Stimulated activated naive B cell treated with anti-CD40 and anti-IgM and Interleukin-4, amounts not matched to agents 10 μg/mL and 1 μg/mL and 100 μg/mL, for 72 hours (primary cell): ENCODE measurements around the gene GSTT2B.
"Not testable (repeated sequence)": the region's sequence is repeated elsewhere in the genome, so short reads cannot be mapped to it uniquely, and the experiment has no call there.

Experiments
- ATAC-seq, 2 donors: fragments of 150-1000 bp; cut with Tn5 transposase; replicated peaks; 2 replicates each; pipeline ENCODE4 v1.10.0; 2021; ENCODE audit warnings: moderate library complexity in 1 of 2
- DNase-seq: peaks from one replicate; pipeline ENCODE4 v3.0.0; 2021
- H3K27ac Mint-ChIP-seq: one replicate; pipeline ENCODE4 v1.8.0; 2022; ENCODE audit warnings: mild to moderate bottlenecking, mixed read lengths
- H3K27me3 Mint-ChIP-seq, 2 donors: one replicate each; pipeline ENCODE4 v1.8.0; 2022; ENCODE audit warnings: mixed read lengths in 2 of 2
- H3K36me3 Mint-ChIP-seq, 2 donors: one replicate each; pipeline ENCODE4 v1.8.0; 2022; ENCODE audit warnings: mixed read lengths in 2 of 2, mild to moderate bottlenecking in 1 of 2
- H3K4me1 Mint-ChIP-seq, 2 donors: one replicate each; pipeline ENCODE4 v1.8.0; 2022; ENCODE audit warnings: mixed read lengths in 2 of 2, mild to moderate bottlenecking in 1 of 2
- H3K4me3 Mint-ChIP-seq, 2 donors: one replicate each; pipeline ENCODE4 v1.8.0; 2022; ENCODE audit warnings: mild to moderate bottlenecking in 2 of 2, mixed read lengths in 2 of 2, moderate library complexity in 1 of 2
- H3K9me3 Mint-ChIP-seq, 2 donors: one replicate each; pipeline ENCODE4 v1.8.0; 2022; ENCODE audit warnings: mixed read lengths in 2 of 2, mild to moderate bottlenecking in 1 of 2

Gene GSTT2B

GRCh38 chr22:23970816-23971486 lies 10.0 kb upstream of the GSTT2B start:
- no peak overlapping the region for H3K27ac Mint-ChIP-seq
- H3K27me3 Mint-ChIP-seq: no peaks in the 10 kb centered on the region
- H3K4me1 Mint-ChIP-seq: peaks cover 17 to 23% of the 10 kb centered on the region in 2 donors
- no peaks in the 10 kb centered on the region for H3K9me3 Mint-ChIP-seq
- H3K36me3 Mint-ChIP-seq: peaks cover 22 to 29% of the 10 kb centered on the region in 2 donors
- no peak overlapping the region for H3K4me3 Mint-ChIP-seq
- DNase-seq (no peak), ATAC-seq (no peak)

- H3K27me3 Mint-ChIP-seq: no peaks in the 10 kb centered on the region
- H3K4me3 Mint-ChIP-seq: peak overlapping the region in 1 of 2 donors; percentile 4
- ATAC-seq (no peak), DNase-seq (no peak)
- H3K9me3 Mint-ChIP-seq: no peaks in the 10 kb centered on the region
- peaks cover 22 to 29% of the 10 kb centered on the region in 2 donors for H3K36me3 Mint-ChIP-seq
- no peak overlapping the region for H3K27ac Mint-ChIP-seq
- H3K4me1 Mint-ChIP-seq: peaks cover 17 to 23% of the 10 kb centered on the region in 2 donors
Measured at GRCh38 chr22:23970201-23970641, 9.2 kb upstream of the GSTT2B start.

DNA sequence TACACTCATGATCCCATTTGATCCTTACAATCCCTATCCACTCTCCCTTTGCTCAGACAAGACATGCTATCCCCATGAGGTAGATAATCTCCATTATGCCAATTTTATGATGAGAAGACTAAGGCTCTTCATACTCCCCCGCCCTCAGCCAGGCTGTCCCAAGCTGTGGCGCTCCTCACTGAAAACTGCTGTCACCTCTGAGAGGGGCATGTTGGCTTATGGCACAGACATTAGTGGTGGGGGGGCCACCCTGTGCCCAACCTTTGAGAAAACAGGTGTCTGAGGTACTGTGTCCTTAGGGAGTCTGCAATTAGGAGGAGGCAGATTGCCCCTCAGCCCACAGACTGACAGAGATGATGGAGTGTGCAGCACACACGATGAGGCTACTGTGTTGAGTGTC lies 8.1 kb upstream of the GSTT2B start:
- no peak overlapping the region for H3K4me3 Mint-ChIP-seq
- ATAC-seq (no peak), DNase-seq (no peak)
- no peaks in the 10 kb centered on the region for H3K9me3 Mint-ChIP-seq
- H3K27me3 Mint-ChIP-seq: no peaks in the 10 kb centered on the region
- H3K27ac Mint-ChIP-seq: peak overlapping the region; percentile 27
- peaks cover 17 to 23% of the 10 kb centered on the region in 2 donors for H3K4me1 Mint-ChIP-seq
- H3K36me3 Mint-ChIP-seq: peaks cover 22 to 29% of the 10 kb centered on the region in 2 donors

GRCh38 chr22:23966568-23966967 lies 5.6 kb upstream of the GSTT2B start, which contains the start of gene DDTL:
Gene DDTL, plus strand, starts transcription at chr22:23966888. Its CDS starts 27 bp downstream, at chr22:23966915.
- peaks cover 13 to 18% of the 10 kb centered on the region in 2 donors for H3K4me1 Mint-ChIP-seq
- not testable (repeated sequence) for H3K27me3 Mint-ChIP-seq, DNase-seq, H3K4me3 Mint-ChIP-seq, H3K9me3 Mint-ChIP-seq, H3K27ac Mint-ChIP-seq
- peaks cover 18 to 25% of the 10 kb centered on the region in 2 donors for H3K36me3 Mint-ChIP-seq
- ATAC-seq: peak; percentile 95 to 98

DNA sequence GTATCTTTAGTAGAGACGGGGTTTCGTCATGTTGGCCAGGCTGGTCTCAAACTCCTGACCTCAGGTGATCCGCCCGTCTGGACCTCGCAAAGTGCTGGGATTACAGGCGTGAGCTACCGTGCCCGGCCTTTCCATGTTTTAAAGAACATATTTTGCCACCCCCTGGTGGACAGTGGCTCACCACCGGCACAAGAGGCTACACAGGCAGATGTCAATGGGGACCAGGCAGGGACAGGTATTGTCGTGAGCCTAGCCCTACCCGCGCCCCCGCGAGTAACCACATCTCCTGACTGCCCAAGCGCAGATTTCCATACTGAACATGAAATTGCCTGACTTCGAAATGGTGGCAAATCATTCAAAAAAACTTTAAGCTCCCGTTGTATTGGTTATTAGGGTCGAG lies 5.1 kb upstream of the GSTT2B start:
- H3K27ac Mint-ChIP-seq, H3K4me3 Mint-ChIP-seq: not testable (repeated sequence)
- peak; percentile 70 for ATAC-seq

DNA sequence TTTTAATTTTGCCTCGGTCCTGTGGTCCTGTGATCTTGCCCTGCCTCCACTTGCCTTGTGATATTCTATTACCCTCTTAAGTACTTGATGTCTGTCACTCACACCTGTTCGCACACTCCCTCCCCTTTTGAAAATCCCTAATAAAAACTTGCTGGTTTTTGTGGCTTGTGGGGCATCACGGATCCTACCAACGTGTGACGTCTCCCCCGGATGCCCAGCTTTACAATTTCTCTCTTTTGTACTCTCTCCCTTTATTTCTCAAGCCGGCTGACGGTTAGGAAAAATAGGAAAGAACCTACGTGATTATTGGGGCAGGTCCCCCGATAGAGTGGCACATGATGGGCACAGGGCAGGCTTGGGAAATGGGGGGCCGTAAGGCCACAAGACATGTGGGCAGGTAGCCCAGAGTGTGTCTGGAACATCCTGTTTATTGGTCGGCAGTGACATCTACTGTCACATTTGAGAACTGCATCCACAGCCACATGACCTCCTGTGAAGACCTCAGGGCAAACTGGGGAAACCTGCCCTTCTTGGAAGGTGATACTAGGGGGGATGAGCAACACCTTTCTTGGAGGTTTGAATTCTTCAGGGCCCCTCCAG lies 4.6 kb downstream of the GSTT2B start:
- DNase-seq (peak; percentile 70), ATAC-seq (peak; percentile 92 to 95)
- not testable (repeated sequence) for H3K27me3 Mint-ChIP-seq, H3K36me3 Mint-ChIP-seq, H3K9me3 Mint-ChIP-seq, H3K4me1 Mint-ChIP-seq
- Mint-ChIP-seq H3K27ac (peak overlapping the region; percentile 15), H3K4me3 (peak overlapping the region in 1 of 2 donors; percentile 44)

More for the DNA sequence above, 5.1 kb upstream of the GSTT2B start:
- not testable (repeated sequence) for H3K27me3 Mint-ChIP-seq, DNase-seq, H3K9me3 Mint-ChIP-seq
- Mint-ChIP-seq H3K4me1 (peaks cover 13 to 14% of the 10 kb centered on the region in 2 donors), H3K36me3 (peaks cover 18 to 21% of the 10 kb centered on the region in 2 donors)

- ATAC-seq, H3K27ac Mint-ChIP-seq, H3K36me3 Mint-ChIP-seq, H3K4me1 Mint-ChIP-seq, DNase-seq, H3K4me3 Mint-ChIP-seq, H3K27me3 Mint-ChIP-seq, H3K9me3 Mint-ChIP-seq: not testable (repeated sequence)
Measured at GRCh38 chr22:23955886-23956285, 5.1 kb downstream of the GSTT2B start.

DNA sequence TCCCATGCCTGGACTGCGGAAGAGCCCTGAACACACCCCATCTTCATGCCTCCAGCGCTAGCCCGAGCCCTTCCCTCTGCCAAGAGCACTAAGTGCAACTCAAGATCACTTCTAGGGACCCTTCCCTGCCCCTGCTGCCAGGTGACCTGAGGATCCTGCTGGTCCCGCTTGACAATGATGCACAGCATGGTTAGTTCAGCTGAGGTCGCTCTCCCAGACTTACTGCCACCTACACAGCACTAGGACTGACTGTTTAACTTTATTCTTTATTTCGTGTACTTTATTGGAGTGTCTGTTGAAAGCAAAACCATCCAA lies 6.0 kb downstream of the GSTT2B start:
- not testable (repeated sequence) for H3K9me3 Mint-ChIP-seq, ATAC-seq, H3K4me3 Mint-ChIP-seq, H3K27me3 Mint-ChIP-seq, H3K36me3 Mint-ChIP-seq, H3K27ac Mint-ChIP-seq, DNase-seq, H3K4me1 Mint-ChIP-seq

DNA sequence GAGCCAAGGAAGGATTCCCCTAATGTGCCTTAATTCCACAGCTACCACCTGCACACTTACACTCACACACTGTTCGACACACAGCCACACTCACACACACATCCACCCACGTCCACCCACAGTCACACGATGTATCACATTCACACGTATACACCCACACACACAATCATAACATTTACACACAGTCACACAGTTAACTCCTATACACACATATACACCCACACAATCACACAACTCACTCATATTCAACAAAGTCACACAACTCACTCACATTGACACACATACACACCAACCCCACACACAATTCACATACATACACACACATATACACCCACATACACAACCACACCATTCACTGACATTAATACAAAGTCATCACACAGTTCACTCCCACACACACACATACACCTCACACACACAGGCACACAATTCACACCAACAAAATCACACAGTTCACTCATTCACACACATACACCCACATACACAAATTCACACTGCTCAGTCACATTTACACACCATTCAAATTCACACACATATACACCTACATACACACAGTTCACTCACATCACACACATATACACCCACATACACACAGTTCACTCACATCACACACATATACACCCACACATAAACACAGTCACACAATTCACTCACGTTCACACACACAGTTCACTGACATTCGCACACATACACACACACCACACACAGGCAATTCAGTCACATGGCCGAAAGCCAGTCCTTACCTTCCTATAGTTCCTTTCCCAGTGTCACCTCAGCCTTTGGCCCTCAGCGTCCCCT lies 6.6 kb downstream of the GSTT2B start:
- not testable (repeated sequence) for DNase-seq, H3K9me3 Mint-ChIP-seq, H3K36me3 Mint-ChIP-seq, H3K27me3 Mint-ChIP-seq, ATAC-seq, H3K27ac Mint-ChIP-seq, H3K4me1 Mint-ChIP-seq, H3K4me3 Mint-ChIP-seq

DNA sequence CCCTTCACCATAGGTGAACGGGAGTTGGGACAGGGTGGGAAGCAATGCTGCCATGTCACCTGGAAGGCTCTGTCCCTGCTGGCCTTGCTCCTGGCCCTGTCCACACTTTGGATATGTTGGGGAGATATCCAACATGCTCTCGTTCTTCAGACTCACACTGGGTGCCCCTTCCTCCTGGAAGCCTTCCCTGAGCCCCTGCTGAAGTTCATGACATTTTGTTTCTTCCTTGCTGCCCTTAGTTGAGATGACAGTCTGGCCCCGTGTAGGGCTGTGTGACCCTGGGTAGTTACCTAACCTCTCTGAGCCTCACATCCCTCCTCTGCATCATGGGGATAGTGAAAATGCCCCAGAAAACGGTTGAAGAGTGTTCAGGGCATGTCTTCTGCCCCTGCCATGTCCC lies 7.5 kb downstream of the GSTT2B start:
- H3K36me3 Mint-ChIP-seq, H3K4me1 Mint-ChIP-seq, H3K27ac Mint-ChIP-seq, H3K9me3 Mint-ChIP-seq, ATAC-seq, H3K4me3 Mint-ChIP-seq, H3K27me3 Mint-ChIP-seq, DNase-seq: not testable (repeated sequence)

- H3K27ac Mint-ChIP-seq, H3K4me3 Mint-ChIP-seq: not testable (repeated sequence)
Measured at GRCh38 chr22:23952794-23953405, 8.1 kb downstream of the GSTT2B start.

DNA sequence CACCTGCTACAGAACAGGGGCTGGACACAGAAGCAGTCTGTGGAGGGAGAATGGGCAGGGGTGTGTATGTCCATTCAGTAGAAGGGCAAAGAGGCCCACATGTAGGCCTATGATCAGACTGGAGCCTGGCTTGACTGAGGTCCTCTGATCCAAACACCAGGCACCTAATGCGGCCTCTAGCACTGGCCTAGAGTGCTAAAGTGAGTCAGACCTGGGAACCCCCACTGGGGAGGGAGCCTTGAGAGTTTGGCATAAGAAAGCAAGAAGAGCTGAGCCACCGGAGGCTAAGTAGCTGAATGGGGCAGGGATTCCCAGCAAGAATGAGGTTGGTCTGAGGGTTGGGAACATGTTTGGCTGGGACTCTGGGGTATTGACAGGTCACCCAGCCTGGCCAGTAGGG lies 9.6 kb downstream of the GSTT2B start:
- not testable (repeated sequence) for DNase-seq, H3K36me3 Mint-ChIP-seq, H3K4me1 Mint-ChIP-seq, H3K9me3 Mint-ChIP-seq, H3K27ac Mint-ChIP-seq, H3K4me3 Mint-ChIP-seq, ATAC-seq, H3K27me3 Mint-ChIP-seq

More at GRCh38 chr22:23952794-23953405, 8.1 kb downstream of the GSTT2B start:
- not testable (repeated sequence) for H3K4me1 Mint-ChIP-seq, ATAC-seq, H3K36me3 Mint-ChIP-seq, H3K9me3 Mint-ChIP-seq, H3K27me3 Mint-ChIP-seq, DNase-seq

- ATAC-seq, H3K4me3 Mint-ChIP-seq, H3K4me1 Mint-ChIP-seq, H3K27me3 Mint-ChIP-seq, DNase-seq, H3K9me3 Mint-ChIP-seq, H3K36me3 Mint-ChIP-seq, H3K27ac Mint-ChIP-seq: not testable (repeated sequence)
Measured at GRCh38 chr22:23949764-23950163, 11.2 kb downstream of the GSTT2B start.

- H3K4me1 Mint-ChIP-seq, H3K4me3 Mint-ChIP-seq, H3K9me3 Mint-ChIP-seq, H3K27ac Mint-ChIP-seq, H3K27me3 Mint-ChIP-seq, DNase-seq, H3K36me3 Mint-ChIP-seq, ATAC-seq: not testable (repeated sequence)
Measured at GRCh38 chr22:23947391-23947790, 13.6 kb downstream of the GSTT2B start.
